ENCODE measurements around the gene INMT.

INMT gene

GRCh38 chr7:30788640-30789333, 36.9 kb downstream of the INMT start:
- no peak for DNase-seq

GRCh38 chr7:30789334-30789711, 37.4 kb downstream of the INMT start:
- peak; percentile 55 to 71 for DNase-seq

DNA sequence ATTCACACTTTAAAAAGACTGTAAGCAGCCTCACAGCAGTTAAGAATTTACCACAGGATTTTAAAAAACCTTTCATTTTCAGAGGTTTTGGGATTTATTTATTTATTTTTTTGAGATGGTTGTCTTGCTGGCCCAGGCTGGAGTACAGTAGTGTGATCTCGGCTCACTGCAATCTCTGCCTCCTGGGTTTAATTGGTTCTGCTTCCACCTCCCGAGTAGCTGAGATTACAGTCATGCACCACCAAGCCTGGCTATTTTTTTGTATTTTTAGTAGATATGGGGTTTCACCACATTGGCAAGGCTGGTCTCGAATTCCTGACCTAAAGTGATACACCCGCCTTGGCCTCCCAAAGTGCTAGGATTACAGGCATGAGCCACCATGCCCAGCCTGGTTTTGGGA, 38.4 kb downstream of the INMT start:
- DNase-seq = no peak

DNA sequence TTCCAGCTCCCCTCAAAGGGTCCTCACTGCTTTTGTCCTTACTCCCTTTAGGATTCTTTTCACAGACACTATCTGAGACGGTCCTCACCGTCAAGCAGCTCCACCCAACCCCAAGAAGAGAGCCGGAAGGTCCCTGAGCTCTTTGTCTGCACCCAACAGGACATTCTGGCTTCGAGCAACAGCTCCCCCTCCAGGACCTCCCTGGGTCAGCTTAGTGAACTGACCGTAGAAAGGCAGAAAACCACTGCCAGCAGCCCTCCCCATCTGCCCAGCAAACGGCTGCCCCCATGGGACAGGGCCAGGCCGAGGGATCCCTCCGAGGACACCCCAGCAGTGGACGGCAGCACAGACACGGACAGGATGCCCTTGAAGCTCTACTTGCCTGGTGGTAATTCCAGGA, 39.2 kb downstream of the INMT start:
- no peak for DNase-seq

DNA sequence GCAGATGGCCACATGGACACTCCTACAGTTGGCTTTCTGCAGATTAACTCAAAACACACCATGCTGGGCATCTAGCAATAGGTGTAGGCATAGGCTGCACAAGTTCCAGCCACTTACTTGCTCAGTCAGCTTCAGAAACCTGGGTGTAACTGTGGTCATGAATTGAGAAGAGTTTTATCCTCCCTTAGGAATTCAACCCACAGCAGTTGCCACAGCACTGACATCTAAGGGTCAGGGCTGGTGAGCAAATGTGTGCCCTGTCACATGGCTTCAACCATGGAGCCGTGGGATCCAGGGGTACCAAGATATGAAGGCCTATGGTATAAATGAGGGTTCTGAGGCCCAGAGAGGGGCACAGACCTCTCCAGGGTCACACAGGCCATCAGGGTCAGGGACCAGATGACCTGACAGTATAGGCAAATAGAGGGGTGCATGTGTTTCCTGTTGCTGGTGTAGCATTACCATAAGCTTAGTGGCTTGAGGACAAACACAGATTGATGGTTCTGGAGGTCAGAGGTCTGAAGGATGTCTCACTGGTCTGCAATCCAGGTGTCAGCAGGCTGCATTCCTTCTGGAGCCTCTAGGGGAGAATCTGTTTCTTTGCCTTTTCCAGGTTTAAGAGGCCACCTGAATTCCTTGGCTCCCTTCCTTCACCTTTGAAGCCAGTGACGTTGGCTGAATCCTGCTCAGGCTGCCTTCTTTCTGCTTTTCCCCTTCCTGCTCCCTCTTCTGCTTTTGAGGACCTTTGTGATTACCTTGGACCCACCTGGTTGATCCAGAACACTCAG, 43.4 kb downstream of the INMT start:
- DNase-seq = no peak

- no peak for DNase-seq
Observed at GRCh38 chr7:30796105-30796869, 44.4 kb downstream of the INMT start.

GRCh38 chr7:30797176-30798040, 45.5 kb downstream of the INMT start:
- no peak for DNase-seq

DNA sequence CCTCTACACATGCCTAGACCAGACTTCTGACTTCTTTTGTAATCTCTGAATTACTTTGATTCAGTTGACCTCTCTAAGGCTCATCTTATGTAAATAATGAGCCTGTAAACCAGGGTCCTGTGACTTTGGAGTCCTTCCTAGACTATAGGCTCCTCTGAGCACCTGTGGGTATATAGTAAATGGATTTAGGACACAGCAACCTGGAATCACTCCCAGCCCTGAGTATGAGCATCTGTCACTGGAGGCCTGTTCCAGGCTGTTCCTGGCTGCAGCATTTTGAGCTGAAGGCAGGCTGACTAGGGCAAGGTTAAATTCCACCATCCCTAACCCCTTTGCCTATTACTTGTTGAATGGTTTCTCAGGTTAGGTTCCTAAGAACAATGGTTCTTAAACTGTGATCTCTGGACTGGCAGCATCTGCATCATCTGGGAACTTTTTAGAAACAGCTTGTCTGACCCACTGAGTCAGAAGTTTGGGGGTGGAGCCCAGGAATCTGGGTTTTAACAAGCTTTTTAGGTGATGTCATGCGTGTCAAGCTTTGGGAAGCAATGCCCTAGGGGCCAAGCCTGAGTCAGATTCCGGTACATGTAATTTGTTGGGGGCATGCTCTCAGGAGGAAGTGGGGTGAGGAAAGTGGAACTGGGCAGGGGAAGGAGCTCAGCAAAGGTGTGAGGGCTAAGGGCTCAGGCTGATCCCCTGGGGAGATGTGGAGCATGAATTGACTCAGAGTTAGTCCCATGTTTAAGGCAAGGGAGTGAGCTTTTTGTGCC, 47.5 kb downstream of the INMT start:
- DNase-seq = no peak

- no peak for DNase-seq
Observed at GRCh38 chr7:30799976-30800661, 48.2 kb downstream of the INMT start.

DNA sequence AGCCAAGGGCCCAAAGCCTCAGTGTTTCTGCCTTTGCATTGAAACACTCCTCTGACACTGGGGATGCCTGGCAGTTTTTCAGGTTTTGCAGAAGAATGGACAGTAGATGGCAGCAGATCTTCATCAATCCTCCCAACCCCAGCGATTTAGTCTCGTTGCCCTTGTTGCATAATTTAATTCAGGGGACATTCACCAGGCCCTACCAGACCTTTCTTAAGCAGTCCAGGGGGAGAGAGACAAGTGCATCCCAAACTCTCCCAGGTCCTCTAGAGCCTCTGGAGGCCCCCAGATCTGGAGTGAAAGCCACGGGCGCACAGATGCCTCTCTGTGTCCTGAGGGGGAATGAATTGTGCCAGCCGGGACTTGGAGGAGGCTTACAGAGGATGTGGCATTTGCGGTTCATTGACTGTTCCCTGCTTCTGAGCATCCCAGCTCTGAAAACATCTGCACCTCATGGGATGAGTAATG, 48.9 kb downstream of the INMT start:
- peak; percentile 56 to 60 for DNase-seq

DNA sequence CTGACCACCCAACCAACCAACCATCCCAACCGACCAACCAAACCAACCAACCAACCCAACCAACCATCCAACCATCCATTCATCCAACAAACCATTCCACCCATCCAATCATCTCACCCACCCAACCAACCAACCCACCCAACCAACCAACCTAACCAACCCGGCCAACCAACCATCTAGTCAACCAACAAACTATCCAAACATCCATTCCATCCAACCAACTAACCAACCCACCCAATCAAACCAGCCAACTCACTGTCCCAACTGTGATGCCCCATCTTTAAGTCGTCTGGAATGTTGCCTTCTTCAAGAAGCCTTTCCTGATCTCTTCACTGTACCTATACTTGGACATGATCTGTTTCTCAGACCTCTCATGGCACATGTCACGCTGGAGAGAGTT, 50.9 kb downstream of the INMT start:
- no peak for DNase-seq

GRCh38 chr7:30804078-30804661, 52.2 kb downstream of the INMT start:
- DNase-seq = no peak

DNA sequence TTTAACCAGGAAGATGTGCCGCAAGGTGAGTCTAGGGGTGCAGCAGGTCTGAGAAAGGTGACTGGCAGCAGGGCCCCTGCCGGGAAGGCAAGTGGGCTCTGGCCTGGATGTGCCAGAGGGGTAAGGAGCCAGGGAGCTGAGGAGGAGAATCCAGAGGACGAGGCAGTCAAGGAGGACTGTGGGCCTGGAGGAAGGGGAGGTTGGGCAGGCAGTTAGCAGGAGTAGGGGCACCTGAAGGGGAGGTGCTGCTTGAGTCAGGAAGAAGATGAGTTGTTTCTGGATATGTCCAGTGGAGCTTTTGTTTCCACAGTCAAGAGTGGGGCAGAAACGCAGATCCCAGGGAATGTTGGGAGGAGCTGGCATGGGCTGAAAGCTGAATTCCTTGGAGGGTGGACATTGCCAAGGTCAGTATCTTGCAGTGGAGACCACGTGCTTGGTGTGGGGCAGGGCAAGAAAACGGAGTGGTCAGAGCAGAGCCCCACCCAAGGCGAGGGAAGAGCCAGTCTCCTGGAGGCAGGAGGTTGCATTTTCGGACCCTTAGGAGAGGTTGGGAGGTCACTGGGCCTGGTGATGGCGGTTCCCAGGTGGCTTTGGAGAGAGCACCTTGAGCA, 53.3 kb downstream of the INMT start:
- DNase-seq = no peak

DNA sequence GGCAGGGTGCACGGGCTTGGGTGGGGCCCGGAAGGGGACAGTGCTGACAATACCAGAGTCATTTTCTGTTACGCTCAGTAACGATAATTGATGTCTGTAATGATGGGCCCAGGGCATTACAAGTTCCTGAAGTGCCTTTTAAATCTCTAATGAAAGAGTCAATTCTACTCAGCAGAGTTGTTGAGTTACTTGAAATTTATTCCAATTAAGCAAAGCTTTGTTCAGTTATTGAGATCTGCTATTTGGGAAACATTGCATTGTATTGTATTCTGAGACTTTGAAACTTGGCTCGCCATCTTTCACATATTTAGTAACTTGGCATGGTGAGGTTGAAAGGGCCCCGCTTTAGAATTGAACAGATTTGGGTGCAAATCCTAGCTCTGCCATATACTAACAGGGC, 54.0 kb downstream of the INMT start:
- no peak for DNase-seq

All from inflammatory macrophage (primary cell).